MV-4-11 (cell line): ENCODE results near the gene POU2F2.
A peak's percentile ranks its signal among the peaks of the same experiment; 100 is the strongest.
"Not testable (repeated sequence)": the region's sequence is repeated elsewhere in the genome, so short reads cannot be mapped to it uniquely, and the experiment has no call there.

Experiments
- DNase-seq: peaks from one replicate; lab custom pipeline; 2025; lab: John Stamatoyannopoulos, UW

POU2F2 gene

GRCh38 chr19:42124386-42124901, 7.8 kb downstream of the POU2F2 start:
- no peak for DNase-seq

- no peak for DNase-seq
These were observed 8.5 kb downstream of the POU2F2 start for GRCh38 chr19:42123765-42124164.

- peak; percentile 11 for DNase-seq
These were observed 9.3 kb downstream of the POU2F2 start for GRCh38 chr19:42122691-42123607.

GRCh38 chr19:42121656-42122069, 10.6 kb downstream of the POU2F2 start:
- peak; percentile 81 for DNase-seq

- peak; percentile 30 for DNase-seq
These were observed 11.1 kb downstream of the POU2F2 start for GRCh38 chr19:42121036-42121621.

GRCh38 chr19:42120276-42120980, 11.8 kb downstream of the POU2F2 start:
- DNase-seq = no peak

GRCh38 chr19:42117076-42117475, 15.2 kb downstream of the POU2F2 start:
- no peak for DNase-seq

- no peak for DNase-seq
These were observed 15.8 kb downstream of the POU2F2 start for GRCh38 chr19:42116308-42117075.

- no peak for DNase-seq
These were observed 16.5 kb downstream of the POU2F2 start for GRCh38 chr19:42115705-42116104.

- no peak for DNase-seq
These were observed 17.0 kb downstream of the POU2F2 start for GRCh38 chr19:42115219-42115618.

- peak; percentile 46 for DNase-seq
These were observed 17.8 kb downstream of the POU2F2 start for GRCh38 chr19:42114412-42114811.

GRCh38 chr19:42113641-42114348, 18.5 kb downstream of the POU2F2 start:
- DNase-seq = peak; percentile 11

- DNase-seq = no peak
These were observed 20.4 kb downstream of the POU2F2 start for GRCh38 chr19:42111811-42112210.

- DNase-seq = no peak
These were observed 20.9 kb downstream of the POU2F2 start for GRCh38 chr19:42111384-42111783.

- no peak for DNase-seq
These were observed 21.6 kb downstream of the POU2F2 start for GRCh38 chr19:42110658-42111057.

- peak; percentile 64 for DNase-seq
These were observed 22.4 kb downstream of the POU2F2 start for GRCh38 chr19:42109896-42110295.

- DNase-seq = peak; percentile 90
These were observed 23.5 kb downstream of the POU2F2 start for GRCh38 chr19:42108527-42109389.

GRCh38 chr19:42105368-42105767, 26.9 kb downstream of the POU2F2 start:
- DNase-seq = no peak

GRCh38 chr19:42102877-42103276, 29.4 kb downstream of the POU2F2 start:
- no peak for DNase-seq

- not testable (repeated sequence) for DNase-seq
These were observed 32.0 kb downstream of the POU2F2 start for GRCh38 chr19:42100241-42100640.
